Stimulated activated CD8-positive, alpha-beta memory T cell treated with anti-CD3 and anti-CD28 coated beads, Interleukin-7, amount 100 ng/mL, for 1 hour (primary cell): ENCODE measurements around the gene CIC.

Source experiments
- DNase-seq, 2 donors: peaks; one replicate each; pipeline ENCODE4 v3.0.0-alpha.2; 2020; ENCODE audit warnings: low read depth in 2 of 2

Gene CIC

GRCh38 chr19:42277821-42278451, 8.9 kb downstream of the CIC start:
- DNase-seq, result no peak

- DNase-seq, result no peak
These were observed 9.6 kb downstream of the CIC start for GRCh38 chr19:42278452-42279154.

GRCh38 chr19:42279155-42279901, 10.3 kb downstream of the CIC start:
- no peak for DNase-seq

GRCh38 chr19:42279902-42280814, 11.1 kb downstream of the CIC start:
- peak; percentile 59 to 68 for DNase-seq

- DNase-seq, result no peak
These were observed 11.7 kb downstream of the CIC start for GRCh38 chr19:42280815-42281145.

- DNase-seq, result no peak
These were observed 12.2 kb downstream of the CIC start for GRCh38 chr19:42281146-42281826.

GRCh38 chr19:42281827-42282762, 13.0 kb downstream of the CIC start:
- no peak for DNase-seq

GRCh38 chr19:42282819-42283187, 13.8 kb downstream of the CIC start:
- no peak for DNase-seq

- DNase-seq, result peak; percentile 93 to 94
These were observed 14.4 kb downstream of the CIC start for GRCh38 chr19:42283188-42284065.

- peak; percentile 43 to 65 for DNase-seq
These were observed 15.0 kb downstream of the CIC start for GRCh38 chr19:42284066-42284501.

GRCh38 chr19:42284591-42285341, 15.7 kb downstream of the CIC start:
- no peak for DNase-seq

GRCh38 chr19:42285541-42285941, 16.5 kb downstream of the CIC start:
- DNase-seq, result no peak

GRCh38 chr19:42285988-42286348, 16.9 kb downstream of the CIC start:
- no peak for DNase-seq

- DNase-seq, result no peak
These were observed 17.4 kb downstream of the CIC start for GRCh38 chr19:42286349-42287016.

- no peak for DNase-seq
These were observed 18.2 kb downstream of the CIC start for GRCh38 chr19:42287017-42287826.

GRCh38 chr19:42287827-42288107, 18.7 kb downstream of the CIC start:
- no peak for DNase-seq

GRCh38 chr19:42288387-42288786, 19.3 kb downstream of the CIC start:
- DNase-seq, result no peak
